MM.1S (cell line): ENCODE measurements around the gene IMMP2L.

ENCODE experiments used
- DNase-seq: peaks from one replicate; pipeline ENCODE4 v3.0.0-alpha.2; 2015
- H2AFZ ChIP-seq: fragments of 300-600 bp; sonication (generic); 2 replicates; pipeline ENCODE4 v1.6.0; 2016; ENCODE audit warnings: antibody characterized with exemption, low read length
- H3F3A ChIP-seq: fragments of 300-600 bp; sonication (generic); 2 replicates; pipeline ENCODE4 v1.6.1; 2016; ENCODE audit warnings: mild to moderate bottlenecking, antibody characterized with exemption, low read length, moderate library complexity, mixed read lengths; ENCODE audit not compliant: insufficient read depth
- H3K27ac ChIP-seq: fragments of 300-600 bp; sonication (generic); 2 replicates; pipeline ENCODE4 v1.5.1; 2016; ENCODE audit warnings: mild to moderate bottlenecking, low read length
- H3K27me3 ChIP-seq: fragments of 300-600 bp; sonication (generic); replicated peaks from 2 replicates; pipeline ENCODE4 v1.6.0; 2016; ENCODE audit warnings: low read length; ENCODE audit not compliant: insufficient read depth
- H3K36me3 ChIP-seq: fragments of 300-600 bp; sonication (generic); replicated peaks from 2 replicates; pipeline ENCODE4 v1.6.1; 2016; ENCODE audit warnings: mild to moderate bottlenecking, low read length, mixed read lengths; ENCODE audit not compliant: insufficient read depth
- H3K4me1 ChIP-seq: fragments of 300-600 bp; sonication (generic); 2 replicates; pipeline ENCODE4 v1.6.1; 2016; ENCODE audit warnings: low read length, mixed read lengths
- H3K4me2 ChIP-seq: fragments of 300-600 bp; sonication (generic); 2 replicates; pipeline ENCODE4 v1.6.0; 2016; ENCODE audit warnings: low read depth, low read length
- H3K4me3 ChIP-seq: fragments of 300-600 bp; sonication (generic); 2 replicates; pipeline ENCODE4 v1.5.1; 2016; ENCODE audit warnings: low read length, mixed read lengths
- H3K79me2 ChIP-seq: fragments of 300-600 bp; sonication (generic); 2 replicates; pipeline ENCODE4 v1.6.1; 2016; ENCODE audit warnings: mixed run types, low read length, mixed read lengths
- H3K9ac ChIP-seq: fragments of 300-600 bp; sonication (generic); 2 replicates; pipeline ENCODE4 v1.6.1; 2016; ENCODE audit warnings: low read length, mixed read lengths
- H3K9me2 ChIP-seq: fragments of 300-600 bp; sonication (generic); replicated peaks from 2 replicates; pipeline ENCODE4 v1.6.1; 2016; ENCODE audit warnings: mild to moderate bottlenecking, low read length, mixed read lengths; ENCODE audit not compliant: insufficient read depth
- H3K9me3 ChIP-seq: fragments of 300-600 bp; sonication (generic); replicated peaks from 2 replicates; pipeline ENCODE4 v1.6.1; 2016; ENCODE audit warnings: mild to moderate bottlenecking, low read length, mixed read lengths; ENCODE audit not compliant: insufficient read depth
- H4K20me1 ChIP-seq: fragments of 300-600 bp; sonication (generic); 2 replicates; pipeline ENCODE4 v1.6.1; 2016; ENCODE audit warnings: mild to moderate bottlenecking, low read length, moderate library complexity, mixed read lengths; ENCODE audit not compliant: insufficient read depth
- CTCF ChIP-seq: fragments of 300-600 bp; sonication (generic); IDR thresholded peaks from 2 replicates; pipeline ENCODE4 v1.5.1; 2016; ENCODE audit warnings: antibody characterized with exemption, low read length, mixed read lengths
- EZH2 ChIP-seq: fragments of 300-600 bp; sonication (generic); optimal IDR thresholded peaks from 2 replicates; pipeline ENCODE3; 2017; ENCODE audit warnings: low read depth, mild to moderate bottlenecking, antibody characterized with exemption, low read length, mixed read lengths
- EZH2phosphoT487 ChIP-seq: fragments of 300-600 bp; sonication (generic); IDR thresholded peaks from 2 replicates; pipeline ENCODE4 v1.6.1; 2018; ENCODE audit warnings: antibody characterized with exemption, low read length

IMMP2L gene

DNA sequence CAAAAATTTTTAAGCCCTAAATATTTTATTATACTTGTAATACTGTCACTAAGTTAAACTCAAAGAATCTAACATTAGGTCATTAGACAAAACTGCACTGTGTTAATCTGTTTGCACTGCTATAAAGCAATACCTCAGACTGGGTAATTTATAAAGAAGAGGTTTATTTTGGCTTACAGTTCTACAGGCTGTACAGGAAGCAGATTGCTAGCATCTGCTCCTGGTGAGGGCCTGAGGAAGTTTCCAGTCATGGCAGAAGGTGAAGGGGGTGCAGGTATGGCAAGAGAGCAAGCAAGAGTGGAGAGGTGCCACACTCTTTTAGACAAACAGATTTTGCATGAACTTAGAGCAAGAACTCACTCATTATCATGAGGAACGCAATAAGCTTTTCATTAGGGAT lies 125.7 kb downstream of the IMMP2L start:
- H3K4me2 ChIP-seq = no peak overlapping the region
- H3K9ac ChIP-seq = no peak overlapping the region
- no peak overlapping the region for H2AFZ ChIP-seq
- H3K9me3 ChIP-seq = no peaks in the 10 kb centered on the region
- H3K36me3 ChIP-seq = no peaks in the 10 kb centered on the region
- no peak overlapping the region for H3K4me3 ChIP-seq
- H3F3A ChIP-seq = no peaks in the 10 kb centered on the region
- H3K9me2 ChIP-seq = no peaks in the 10 kb centered on the region
- no peaks in the 10 kb centered on the region for H4K20me1 ChIP-seq
- H3K27me3 ChIP-seq = no peaks in the 10 kb centered on the region
- no peaks in the 10 kb centered on the region for H3K79me2 ChIP-seq
- TF ChIP-seq EZH2 (no peak), CTCF (no peak), EZH2phosphoT487 (no peak)
- no peak overlapping the region for H3K27ac ChIP-seq
- no peak for DNase-seq
- H3K4me1 ChIP-seq = no peaks in the 10 kb centered on the region

DNA sequence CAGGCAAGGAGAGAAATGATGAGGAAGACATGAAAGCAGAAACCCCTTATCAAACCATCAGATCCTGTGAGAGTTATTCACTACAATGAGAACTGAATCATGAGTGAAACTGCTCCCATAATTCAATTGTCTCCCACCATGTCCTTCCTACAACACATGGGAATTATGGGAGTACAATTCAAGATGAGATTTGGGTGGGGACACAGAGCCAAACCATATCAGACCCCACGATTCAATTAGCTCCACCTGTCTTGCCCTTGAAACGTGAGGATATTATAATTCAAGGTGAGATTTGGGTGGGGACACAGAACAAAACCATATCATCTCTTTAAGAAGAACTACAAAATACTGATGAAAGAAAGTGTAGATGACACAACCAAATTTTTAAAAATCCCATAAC lies 128.9 kb downstream of the IMMP2L start:
- Histone ChIP-seq H3K9ac (no peak overlapping the region), H2AFZ (no peak overlapping the region), H3K27me3 (no peaks in the 10 kb centered on the region), H3K79me2 (no peaks in the 10 kb centered on the region), H3K36me3 (no peaks in the 10 kb centered on the region), H3K4me3 (no peak overlapping the region), H3K9me2 (no peaks in the 10 kb centered on the region), H3K4me2 (no peak overlapping the region), H3K9me3 (no peaks in the 10 kb centered on the region), H4K20me1 (no peaks in the 10 kb centered on the region), H3K4me1 (no peaks in the 10 kb centered on the region), H3F3A (no peaks in the 10 kb centered on the region), H3K27ac (no peak overlapping the region)
- no peak for DNase-seq
- TF ChIP-seq EZH2phosphoT487 (no peak), CTCF (no peak)

DNA sequence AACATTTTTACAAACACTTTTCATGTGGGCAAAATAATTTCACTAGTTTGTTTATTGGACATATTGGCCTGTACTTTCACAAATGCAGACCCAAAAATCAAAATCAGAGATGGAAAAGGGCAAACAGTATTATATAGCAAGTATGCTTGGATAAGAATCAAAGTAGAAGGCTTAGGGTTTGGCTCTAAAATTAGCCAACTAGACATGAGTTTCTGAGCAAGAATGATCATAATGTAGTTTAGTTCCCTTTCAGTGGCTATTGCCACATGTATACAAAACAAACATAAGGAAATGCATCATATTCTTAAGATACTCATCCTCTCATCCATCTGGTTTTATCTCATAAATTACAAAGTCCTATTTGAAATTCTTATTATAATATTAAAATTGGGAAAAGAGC lies 132.5 kb downstream of the IMMP2L start:
- H3K4me1 ChIP-seq = no peaks in the 10 kb centered on the region
- TF ChIP-seq CTCF (no peak), EZH2 (no peak), EZH2phosphoT487 (no peak)
- no peaks in the 10 kb centered on the region for H3K36me3 ChIP-seq
- no peaks in the 10 kb centered on the region for H3F3A ChIP-seq
- no peak for DNase-seq
- H3K9ac ChIP-seq = no peak overlapping the region
- no peak overlapping the region for H3K27ac ChIP-seq
- H3K79me2 ChIP-seq = no peaks in the 10 kb centered on the region
- H3K27me3 ChIP-seq = no peaks in the 10 kb centered on the region
- no peak overlapping the region for H2AFZ ChIP-seq
- no peak overlapping the region for H3K4me3 ChIP-seq
- H3K4me2 ChIP-seq = no peak overlapping the region
- no peaks in the 10 kb centered on the region for H3K9me2 ChIP-seq
- no peaks in the 10 kb centered on the region for H4K20me1 ChIP-seq
- no peaks in the 10 kb centered on the region for H3K9me3 ChIP-seq
